ENCODE results near the gene MMP24OS. TPM values are rescaled to one million over a fixed set of nuclear protein-coding genes. Genes with fewer than 3 reads are reported as not detected.

Gene MMP24OS
- total RNA-seq, 1 experiment from 2014 or later, result 42.3 TPM

GRCh38 chr20:35306931-35307517 lies 29.1 kb upstream of the MMP24OS start:
- peaks cover 50% of the 10 kb centered on the region for H3K4me1 Mint-ChIP-seq (ENCODE audit: low read depth, unreplicated experiment)
- peak; percentile 98 to 100 for TF ChIP-seq CTCF (IDR thresholded peaks at IDR 0.05; ENCODE audit: insufficient read depth in 1 of 2, low read depth in 1 of 2, low read length in 1 of 2, severe bottlenecking in 1 of 2, unreplicated experiment in 1 of 2)
- H3K27ac Mint-ChIP-seq (ENCODE audit: unreplicated experiment), result peak overlapping the region; percentile 54
- peaks cover 56% of the 10 kb centered on the region for H3K4me1 ChIP-seq
- ChIA-PET CTCF (interaction anchor here (0.5 to 8.3 kb wide), 20 partner anchors 9 to 268 kb away, joined by 3 to 167 read pairs (median 6); partner anchors contain the start of genes CEP250 and EIF6), POLR2A (interaction anchor here (1.4 kb wide), 1 partner anchor 148 kb away, joined by 3 read pairs; no protein-coding TSS in a partner anchor)
- no peak overlapping the region for H3K4me3 ChIP-seq (ENCODE audit: low read depth, low read length)
- BruUV-seq (replicated peaks), result no TSS peak
- H3K27me3 Mint-ChIP-seq (ENCODE audit: insufficient read depth, unreplicated experiment), result no peaks in the 10 kb centered on the region
- H3K4me3 Mint-ChIP-seq (ENCODE audit: unreplicated experiment), result no peak overlapping the region
- peaks cover 4% of the 10 kb centered on the region; the same call in 1 of the 2 replicates for H3K36me3 ChIP-seq (ENCODE audit: control insufficient read depth, insufficient read depth, low read length)
- H3K9me3 Mint-ChIP-seq (ENCODE audit: unreplicated experiment), result no peaks in the 10 kb centered on the region
- intact Hi-C loops (cut with micrococcal nuclease; ENCODE audit: unreplicated experiment), result loop anchor here (1.0 kb wide), 1 partner anchor 13 kb away; no protein-coding TSS in a partner anchor
- peaks cover 33% of the 10 kb centered on the region for H3K36me3 Mint-ChIP-seq (ENCODE audit: insufficient read depth, unreplicated experiment)
- DNase-seq, result peak; percentile 88 to 89
- H3K27me3 ChIP-seq (replicated peaks; ENCODE audit: control insufficient read depth, insufficient read depth, low read length), result no peaks in the 10 kb centered on the region
- no peaks in the 10 kb centered on the region for H3K9me3 ChIP-seq

GRCh38 chr20:35305682-35306556 lies 28.0 kb upstream of the MMP24OS start:
- peak; percentile 84 to 95 for DNase-seq
- Histone ChIP-seq H3K27me3 (replicated peaks; ENCODE audit: control insufficient read depth, insufficient read depth, low read length) (no peaks in the 10 kb centered on the region), H3K36me3 (ENCODE audit: control insufficient read depth, insufficient read depth, low read length) (peaks cover 4% of the 10 kb centered on the region; the same call in 1 of the 2 replicates), H3K4me3 (ENCODE audit: low read depth, low read length) (no peak overlapping the region), H3K4me1 (peaks cover 45% of the 10 kb centered on the region), H3K9me3 (no peaks in the 10 kb centered on the region)
- BruUV-seq (replicated peaks), result TSS peak; percentile 56
- CTCF ChIA-PET, result interaction anchor here (0.5 to 8.3 kb wide), 28 partner anchors 8 to 267 kb away, joined by 3 to 167 read pairs (median 5); partner anchors contain the start of genes CEP250 and EIF6
- POLR2A ChIA-PET, result interaction anchor here (0.6 to 1.1 kb wide), 6 partner anchors 15 to 436 kb away, joined by 3 to 12 read pairs (median 6); partner anchors contain the start of genes CEP250, EIF6 and RBM39
- H3K27ac Mint-ChIP-seq (ENCODE audit: unreplicated experiment), result peak overlapping the region; percentile 54
- H3K9me3 Mint-ChIP-seq (ENCODE audit: unreplicated experiment), result no peaks in the 10 kb centered on the region
- no peaks in the 10 kb centered on the region for H3K27me3 Mint-ChIP-seq (ENCODE audit: insufficient read depth, unreplicated experiment)
- no peak for TF ChIP-seq CTCF (IDR thresholded peaks at IDR 0.05; ENCODE audit: insufficient read depth in 1 of 2, low read depth in 1 of 2, low read length in 1 of 2, severe bottlenecking in 1 of 2, unreplicated experiment in 1 of 2)
- H3K4me1 Mint-ChIP-seq (ENCODE audit: low read depth, unreplicated experiment), result peaks cover 43% of the 10 kb centered on the region
- intact Hi-C loops (cut with micrococcal nuclease; ENCODE audit: unreplicated experiment), result no loop called here
- no peak overlapping the region for H3K4me3 Mint-ChIP-seq (ENCODE audit: unreplicated experiment)
- peaks cover 31% of the 10 kb centered on the region for H3K36me3 Mint-ChIP-seq (ENCODE audit: insufficient read depth, unreplicated experiment)

GRCh38 chr20:35304956-35305355 lies 27.0 kb upstream of the MMP24OS start:
- Histone ChIP-seq H3K4me1 (peaks cover 44% of the 10 kb centered on the region), H3K9me3 (no peaks in the 10 kb centered on the region), H3K4me3 (ENCODE audit: low read depth, low read length) (no peak overlapping the region), H3K36me3 (ENCODE audit: control insufficient read depth, insufficient read depth, low read length) (peaks cover 4% of the 10 kb centered on the region; the same call in 1 of the 2 replicates), H3K27me3 (replicated peaks; ENCODE audit: control insufficient read depth, insufficient read depth, low read length) (no peaks in the 10 kb centered on the region)
- Mint-ChIP-seq H3K9me3 (ENCODE audit: unreplicated experiment) (no peaks in the 10 kb centered on the region), H3K4me3 (ENCODE audit: unreplicated experiment) (no peak overlapping the region), H3K36me3 (ENCODE audit: insufficient read depth, unreplicated experiment) (peaks cover 25% of the 10 kb centered on the region), H3K4me1 (ENCODE audit: low read depth, unreplicated experiment) (peaks cover 41% of the 10 kb centered on the region), H3K27me3 (ENCODE audit: insufficient read depth, unreplicated experiment) (no peaks in the 10 kb centered on the region), H3K27ac (ENCODE audit: unreplicated experiment) (peak overlapping the region; percentile 54)
- intact Hi-C loops (cut with micrococcal nuclease; ENCODE audit: unreplicated experiment), result loop anchor here (1.0 kb wide), 4 partner anchors 21 to 142 kb away; partner anchors contain the start of gene EIF6
- BruUV-seq (replicated peaks), result no TSS peak
- POLR2A ChIA-PET, result interaction anchor here (0.6 to 1.1 kb wide), 2 partner anchors 16 to 41 kb away, joined by 4 to 7 read pairs; no protein-coding TSS in a partner anchor
- CTCF ChIA-PET, result interaction anchor here (0.8 to 8.3 kb wide), 14 partner anchors 9 to 209 kb away, joined by 3 to 167 read pairs (median 16); partner anchors contain the start of gene EIF6
- TF ChIP-seq CTCF (IDR thresholded peaks at IDR 0.05; ENCODE audit: insufficient read depth in 1 of 2, low read depth in 1 of 2, low read length in 1 of 2, severe bottlenecking in 1 of 2, unreplicated experiment in 1 of 2), result no peak
- no peak for DNase-seq
